GM23338 (cell line): ENCODE results near the gene CBFA2T3. TPM values are rescaled to one million over a fixed set of nuclear protein-coding genes. Genes with fewer than 3 reads are reported as not detected.

ENCODE experiments used
- ATAC-seq: fragments of 200-7000 bp; cut with Tn5 transposase; 3 replicates; pipeline ENCODE4 v1.9.1; 2020
- DNase-seq: peaks from one replicate; pipeline ENCODE4 v3.0.0-alpha.2; 2015; ENCODE audit warnings: low spot score
- H2AFZ ChIP-seq: fragments of 200-600 bp; sonication (generic); 2 replicates; pipeline ENCODE4 v1.8.0; 2016; ENCODE audit warnings: antibody characterized with exemption, mild to moderate bottlenecking, moderate library complexity
- H3F3A ChIP-seq: fragments of 200-600 bp; sonication (generic); replicated peaks from 2 replicates; pipeline ENCODE4 v1.8.0; 2017; ENCODE audit warnings: antibody characterized with exemption, mixed run types, low read depth
- H3K27ac ChIP-seq: fragments of 200-600 bp; sonication (generic); 2 replicates; pipeline ENCODE4 v1.6.1; 2016; ENCODE audit warnings: low read depth
- H3K27me3 ChIP-seq: fragments of 200-600 bp; sonication (generic); 2 replicates; pipeline ENCODE4 v1.8.0; 2016; ENCODE audit warnings: mild to moderate bottlenecking, mixed run types, moderate library complexity; ENCODE audit not compliant: insufficient read depth
- H3K36me3 ChIP-seq: fragments of 200-600 bp; sonication (generic); 2 replicates; pipeline ENCODE4 v1.8.0; 2016; ENCODE audit warnings: mild to moderate bottlenecking; ENCODE audit not compliant: insufficient read depth
- H3K4me1 ChIP-seq: fragments of 200-600 bp; sonication (generic); 2 replicates; pipeline ENCODE4 v1.8.0; 2016; ENCODE audit warnings: mild to moderate bottlenecking, moderate library complexity; ENCODE audit not compliant: insufficient read depth
- H3K4me2 ChIP-seq: fragments of 200-600 bp; sonication (generic); 2 replicates; pipeline ENCODE4 v1.7.1; 2017; ENCODE audit warnings: mixed run types
- H3K4me3 ChIP-seq: fragments of 200-600 bp; sonication (generic); 2 replicates; pipeline ENCODE4 v1.6.1; 2016; ENCODE audit warnings: mixed run types
- H3K79me2 ChIP-seq: fragments of 200-600 bp; sonication (generic); replicated peaks from 2 replicates; pipeline ENCODE4 v1.8.0; 2017; ENCODE audit warnings: mild to moderate bottlenecking; ENCODE audit not compliant: insufficient read depth
- H3K9me2 ChIP-seq: fragments of 200-600 bp; sonication (generic); 2 replicates; pipeline ENCODE4 v1.8.0; 2017; ENCODE audit not compliant: insufficient read depth
- H4K20me1 ChIP-seq: fragments of 200-600 bp; sonication (generic); replicated peaks from 2 replicates; pipeline ENCODE4 v1.8.0; 2017; ENCODE audit warnings: mild to moderate bottlenecking; ENCODE audit not compliant: insufficient read depth
- H3K27ac Mint-ChIP-seq: 2 replicates; pipeline ENCODE4 v1.8.0; 2020; ENCODE audit warnings: inconsistent platforms, mild to moderate bottlenecking, moderate library complexity, mixed read lengths
- H3K27me3 Mint-ChIP-seq: 3 replicates; pipeline ENCODE4 v1.8.0; 2022; ENCODE audit warnings: low read depth, mild to moderate bottlenecking, moderate library complexity, mixed read lengths, inconsistent platforms; ENCODE audit not compliant: insufficient read depth, poor library complexity
- H3K36me3 Mint-ChIP-seq: 3 replicates; pipeline ENCODE4 v1.8.0; 2021; ENCODE audit warnings: low read depth, mild to moderate bottlenecking, inconsistent platforms, moderate library complexity, mixed read lengths
- H3K4me1 Mint-ChIP-seq: 3 replicates; pipeline ENCODE4 v1.8.0; 2020; ENCODE audit warnings: mild to moderate bottlenecking, inconsistent platforms, mixed read lengths
- H3K4me3 Mint-ChIP-seq: 3 replicates; pipeline ENCODE4 v1.8.0; 2021; ENCODE audit warnings: moderate library complexity, mild to moderate bottlenecking, inconsistent platforms, mixed read lengths
- H3K9me3 Mint-ChIP-seq: 3 replicates; pipeline ENCODE4 v1.8.0; 2020; ENCODE audit warnings: moderate library complexity, mild to moderate bottlenecking, inconsistent platforms, mixed read lengths
- CREB1 ChIP-seq: fragments of 250-450 bp; sonication (Bioruptor Pico); IDR thresholded peaks from 2 replicates; pipeline ENCODE4 v1.5.0; 2020; ENCODE audit warnings: low read depth, mild to moderate bottlenecking, moderate library complexity
- EZH2 ChIP-seq: fragments of 200-600 bp; sonication (generic); IDR thresholded peaks from one replicate; pipeline ENCODE4 v1.8.0; 2017; ENCODE audit warnings: antibody characterized with exemption, mild to moderate bottlenecking, low read depth; ENCODE audit not compliant: unreplicated experiment
- EZH2phosphoT487 ChIP-seq: fragments of 200-600 bp; sonication (generic); IDR thresholded peaks from one replicate; pipeline ENCODE4 v1.8.1; 2018; ENCODE audit warnings: antibody characterized with exemption; ENCODE audit not compliant: unreplicated experiment
- JUNB ChIP-seq: IDR thresholded peaks from one replicate; pipeline ENCODE4 v1.6.1; 2016; ENCODE audit warnings: antibody characterized with exemption; ENCODE audit not compliant: unreplicated experiment
- NANOG ChIP-seq: IDR thresholded peaks from 2 replicates; pipeline ENCODE4 v1.6.1; 2016; ENCODE audit warnings: antibody characterized with exemption, borderline replicate concordance
- POLR2AphosphoS5 ChIP-seq: IDR thresholded peaks from 2 replicates; pipeline ENCODE4 v1.6.1; 2016; ENCODE audit warnings: antibody characterized with exemption, low read depth
- REST ChIP-seq: IDR thresholded peaks from one replicate; pipeline ENCODE4 v1.6.1; 2018; ENCODE audit warnings: antibody characterized with exemption; ENCODE audit not compliant: unreplicated experiment
- STAT1 ChIP-seq: IDR thresholded peaks from one replicate; pipeline ENCODE4 v1.6.1; 2016; ENCODE audit warnings: antibody characterized with exemption; ENCODE audit not compliant: unreplicated experiment
- ZNF114 ChIP-seq: fragments of 250-450 bp; sonication (Bioruptor Pico); IDR thresholded peaks from 2 replicates; pipeline ENCODE4 v1.5.0; 2020; ENCODE audit warnings: mild to moderate bottlenecking, moderate library complexity
- ZNF331 ChIP-seq: fragments of 250-450 bp; sonication (Bioruptor Pico); IDR thresholded peaks from 2 replicates; pipeline ENCODE4 v1.5.0; 2020; ENCODE audit warnings: low read depth, mild to moderate bottlenecking, moderate library complexity
- polyA plus RNA-seq: library from polyadenylated mRNA; unstranded; fragments of >200 nt; fragmentation: Nextera tagmentation; extraction: Ambion mirVana; gene quantifications from 2 replicates; pipeline ENCODE4 v1.2.1, GENCODE V29; 2016
- total RNA-seq: library from RNA; depleted of rRNA; stranded (reverse); fragments of >200 nt; shearing (Covaris generic); gene quantifications from 2 replicates; pipeline ENCODE4 v1.2.3, GENCODE V29; 2014
- TF ChIP-seq, protein P1 (sequence below), 2 experiments: fragments of 200-600 bp in 1 of 2; sonication (generic) in 1 of 2; conservative IDR thresholded peaks; 2 replicates each; pipeline versions ENCODE4 v1.5.1 to v1.6.1; 2016 to 2017; ENCODE audit warnings: antibody characterized with exemption in 2 of 2, low read depth in 2 of 2, mild to moderate bottlenecking in 2 of 2, moderate library complexity in 1 of 2
- TF ChIP-seq, protein P2 (sequence below): fragments of 250-450 bp; sonication (Bioruptor Pico); IDR thresholded peaks from 2 replicates; pipeline ENCODE4 v1.5.0; 2020; ENCODE audit warnings: mild to moderate bottlenecking, moderate library complexity
- TF ChIP-seq, protein P3 (sequence below): IDR thresholded peaks from 2 replicates; pipeline ENCODE4 v1.6.1; 2016; ENCODE audit warnings: antibody characterized with exemption

Gene CBFA2T3
- total and polyA plus RNA-seq, 2 experiments from 2014 or later, result 0.87 to 1.5 TPM

DNA sequence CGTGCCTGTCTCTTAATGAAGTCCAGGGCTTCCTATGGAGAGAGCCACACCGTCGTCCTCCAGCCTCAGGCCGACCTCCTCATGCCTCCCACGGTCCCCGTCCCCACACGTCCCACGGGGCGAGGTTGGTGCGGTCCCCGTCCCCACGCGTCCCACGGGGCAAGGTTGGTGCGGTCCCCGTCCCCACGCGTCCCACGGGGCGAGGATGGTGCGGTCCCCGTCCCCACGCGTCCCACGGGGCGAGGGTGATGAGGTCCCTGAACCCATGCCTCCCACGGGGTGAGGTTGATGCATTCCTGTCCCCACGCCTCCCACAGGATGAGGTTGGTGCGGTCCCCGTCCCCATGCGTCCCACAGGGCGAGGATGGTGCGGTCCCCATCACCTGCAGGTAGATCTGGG, 141.2 kb downstream of the CBFA2T3 start:
- no peaks in the 10 kb centered on the region for H3K9me3 Mint-ChIP-seq
- no peaks in the 10 kb centered on the region for H3K27me3 ChIP-seq
- H3K9me2 ChIP-seq, result no peaks in the 10 kb centered on the region
- H3K4me1 Mint-ChIP-seq, result no peaks in the 10 kb centered on the region
- no peaks in the 10 kb centered on the region for H3K4me1 ChIP-seq
- H3K27ac ChIP-seq, result no peak overlapping the region
- ATAC-seq (no peak), DNase-seq (no peak)
- no peak overlapping the region for H3K4me2 ChIP-seq
- no peak overlapping the region for H2AFZ ChIP-seq
- no peaks in the 10 kb centered on the region for H3K79me2 ChIP-seq
- no peak overlapping the region for H3K27ac Mint-ChIP-seq
- H3K27me3 Mint-ChIP-seq, result peaks cover 8% of the 10 kb centered on the region
- peaks cover 8% of the 10 kb centered on the region for H3K36me3 Mint-ChIP-seq
- no peaks in the 10 kb centered on the region for H4K20me1 ChIP-seq
- H3F3A ChIP-seq, result no peaks in the 10 kb centered on the region
- TF ChIP-seq, protein P1, sequence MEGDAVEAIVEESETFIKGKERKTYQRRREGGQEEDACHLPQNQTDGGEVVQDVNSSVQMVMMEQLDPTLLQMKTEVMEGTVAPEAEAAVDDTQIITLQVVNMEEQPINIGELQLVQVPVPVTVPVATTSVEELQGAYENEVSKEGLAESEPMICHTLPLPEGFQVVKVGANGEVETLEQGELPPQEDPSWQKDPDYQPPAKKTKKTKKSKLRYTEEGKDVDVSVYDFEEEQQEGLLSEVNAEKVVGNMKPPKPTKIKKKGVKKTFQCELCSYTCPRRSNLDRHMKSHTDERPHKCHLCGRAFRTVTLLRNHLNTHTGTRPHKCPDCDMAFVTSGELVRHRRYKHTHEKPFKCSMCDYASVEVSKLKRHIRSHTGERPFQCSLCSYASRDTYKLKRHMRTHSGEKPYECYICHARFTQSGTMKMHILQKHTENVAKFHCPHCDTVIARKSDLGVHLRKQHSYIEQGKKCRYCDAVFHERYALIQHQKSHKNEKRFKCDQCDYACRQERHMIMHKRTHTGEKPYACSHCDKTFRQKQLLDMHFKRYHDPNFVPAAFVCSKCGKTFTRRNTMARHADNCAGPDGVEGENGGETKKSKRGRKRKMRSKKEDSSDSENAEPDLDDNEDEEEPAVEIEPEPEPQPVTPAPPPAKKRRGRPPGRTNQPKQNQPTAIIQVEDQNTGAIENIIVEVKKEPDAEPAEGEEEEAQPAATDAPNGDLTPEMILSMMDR (conservative IDR thresholded peaks at IDR 0.05; ENCODE audit: low read depth in 2 of 2), result no peak
- TF ChIP-seq REST (no peak), JUNB (no peak), EZH2 (no peak), POLR2AphosphoS5 (no peak), NANOG (no peak), EZH2phosphoT487 (no peak), ZNF114 (no peak), CREB1 (no peak), ZNF331 (CRISPR knock-in tag) (no peak), STAT1 (no peak)
- TF ChIP-seq, protein P2, sequence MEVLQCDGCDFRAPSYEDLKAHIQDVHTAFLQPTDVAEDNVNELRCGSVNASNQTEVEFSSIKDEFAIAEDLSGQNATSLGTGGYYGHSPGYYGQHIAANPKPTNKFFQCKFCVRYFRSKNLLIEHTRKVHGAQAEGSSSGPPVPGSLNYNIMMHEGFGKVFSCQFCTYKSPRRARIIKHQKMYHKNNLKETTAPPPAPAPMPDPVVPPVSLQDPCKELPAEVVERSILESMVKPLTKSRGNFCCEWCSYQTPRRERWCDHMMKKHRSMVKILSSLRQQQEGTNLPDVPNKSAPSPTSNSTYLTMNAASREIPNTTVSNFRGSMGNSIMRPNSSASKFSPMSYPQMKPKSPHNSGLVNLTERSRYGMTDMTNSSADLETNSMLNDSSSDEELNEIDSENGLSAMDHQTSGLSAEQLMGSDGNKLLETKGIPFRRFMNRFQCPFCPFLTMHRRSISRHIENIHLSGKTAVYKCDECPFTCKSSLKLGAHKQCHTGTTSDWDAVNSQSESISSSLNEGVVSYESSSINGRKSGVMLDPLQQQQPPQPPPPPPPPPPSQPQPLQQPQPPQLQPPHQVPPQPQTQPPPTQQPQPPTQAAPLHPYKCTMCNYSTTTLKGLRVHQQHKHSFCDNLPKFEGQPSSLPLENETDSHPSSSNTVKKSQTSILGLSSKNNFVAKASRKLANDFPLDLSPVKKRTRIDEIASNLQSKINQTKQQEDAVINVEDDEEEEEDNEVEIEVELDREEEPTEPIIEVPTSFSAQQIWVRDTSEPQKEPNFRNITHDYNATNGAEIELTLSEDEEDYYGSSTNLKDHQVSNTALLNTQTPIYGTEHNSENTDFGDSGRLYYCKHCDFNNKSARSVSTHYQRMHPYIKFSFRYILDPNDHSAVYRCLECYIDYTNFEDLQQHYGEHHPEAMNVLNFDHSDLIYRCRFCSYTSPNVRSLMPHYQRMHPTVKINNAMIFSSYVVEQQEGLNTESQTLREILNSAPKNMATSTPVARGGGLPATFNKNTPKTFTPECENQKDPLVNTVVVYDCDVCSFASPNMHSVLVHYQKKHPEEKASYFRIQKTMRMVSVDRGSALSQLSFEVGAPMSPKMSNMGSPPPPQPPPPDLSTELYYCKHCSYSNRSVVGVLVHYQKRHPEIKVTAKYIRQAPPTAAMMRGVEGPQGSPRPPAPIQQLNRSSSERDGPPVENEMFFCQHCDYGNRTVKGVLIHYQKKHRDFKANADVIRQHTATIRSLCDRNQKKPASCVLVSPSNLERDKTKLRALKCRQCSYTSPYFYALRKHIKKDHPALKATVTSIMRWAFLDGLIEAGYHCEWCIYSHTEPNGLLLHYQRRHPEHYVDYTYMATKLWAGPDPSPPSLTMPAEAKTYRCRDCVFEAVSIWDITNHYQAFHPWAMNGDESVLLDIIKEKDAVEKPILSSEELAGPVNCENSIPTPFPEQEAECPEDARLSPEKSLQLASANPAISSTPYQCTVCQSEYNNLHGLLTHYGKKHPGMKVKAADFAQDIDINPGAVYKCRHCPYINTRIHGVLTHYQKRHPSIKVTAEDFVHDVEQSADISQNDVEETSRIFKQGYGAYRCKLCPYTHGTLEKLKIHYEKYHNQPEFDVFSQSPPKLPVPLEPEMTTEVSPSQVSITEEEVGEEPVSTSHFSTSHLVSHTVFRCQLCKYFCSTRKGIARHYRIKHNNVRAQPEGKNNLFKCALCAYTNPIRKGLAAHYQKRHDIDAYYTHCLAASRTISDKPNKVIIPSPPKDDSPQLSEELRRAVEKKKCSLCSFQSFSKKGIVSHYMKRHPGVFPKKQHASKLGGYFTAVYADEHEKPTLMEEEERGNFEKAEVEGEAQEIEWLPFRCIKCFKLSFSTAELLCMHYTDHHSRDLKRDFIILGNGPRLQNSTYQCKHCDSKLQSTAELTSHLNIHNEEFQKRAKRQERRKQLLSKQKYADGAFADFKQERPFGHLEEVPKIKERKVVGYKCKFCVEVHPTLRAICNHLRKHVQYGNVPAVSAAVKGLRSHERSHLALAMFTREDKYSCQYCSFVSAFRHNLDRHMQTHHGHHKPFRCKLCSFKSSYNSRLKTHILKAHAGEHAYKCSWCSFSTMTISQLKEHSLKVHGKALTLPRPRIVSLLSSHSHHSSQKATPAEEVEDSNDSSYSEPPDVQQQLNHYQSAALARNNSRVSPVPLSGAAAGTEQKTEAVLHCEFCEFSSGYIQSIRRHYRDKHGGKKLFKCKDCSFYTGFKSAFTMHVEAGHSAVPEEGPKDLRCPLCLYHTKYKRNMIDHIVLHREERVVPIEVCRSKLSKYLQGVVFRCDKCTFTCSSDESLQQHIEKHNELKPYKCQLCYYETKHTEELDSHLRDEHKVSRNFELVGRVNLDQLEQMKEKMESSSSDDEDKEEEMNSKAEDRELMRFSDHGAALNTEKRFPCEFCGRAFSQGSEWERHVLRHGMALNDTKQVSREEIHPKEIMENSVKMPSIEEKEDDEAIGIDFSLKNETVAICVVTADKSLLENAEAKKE, result no peak
- TF ChIP-seq, protein P3, sequence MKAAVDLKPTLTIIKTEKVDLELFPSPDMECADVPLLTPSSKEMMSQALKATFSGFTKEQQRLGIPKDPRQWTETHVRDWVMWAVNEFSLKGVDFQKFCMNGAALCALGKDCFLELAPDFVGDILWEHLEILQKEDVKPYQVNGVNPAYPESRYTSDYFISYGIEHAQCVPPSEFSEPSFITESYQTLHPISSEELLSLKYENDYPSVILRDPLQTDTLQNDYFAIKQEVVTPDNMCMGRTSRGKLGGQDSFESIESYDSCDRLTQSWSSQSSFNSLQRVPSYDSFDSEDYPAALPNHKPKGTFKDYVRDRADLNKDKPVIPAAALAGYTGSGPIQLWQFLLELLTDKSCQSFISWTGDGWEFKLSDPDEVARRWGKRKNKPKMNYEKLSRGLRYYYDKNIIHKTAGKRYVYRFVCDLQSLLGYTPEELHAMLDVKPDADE, result no peak
- H3K4me3 ChIP-seq, result no peak overlapping the region
- H3K4me3 Mint-ChIP-seq, result no peak overlapping the region
- no peaks in the 10 kb centered on the region; the same call in 1 of the 2 replicates for H3K36me3 ChIP-seq
